GM23338 (cell line): ENCODE data around the gene CMPK1.
"Not testable (repeated sequence)": the region's sequence is repeated elsewhere in the genome, so short reads cannot be mapped to it uniquely, and the experiment has no call there.

Experiments
- CREB1 ChIP-seq: fragments of 250-450 bp; sonication (Bioruptor Pico); IDR thresholded peaks from 2 replicates; pipeline ENCODE4 v1.5.0; 2020; ENCODE audit warnings: low read depth, mild to moderate bottlenecking, moderate library complexity
- EZH2 ChIP-seq: fragments of 200-600 bp; sonication (generic); IDR thresholded peaks from one replicate; pipeline ENCODE4 v1.8.0; 2017; ENCODE audit warnings: antibody characterized with exemption, mild to moderate bottlenecking, low read depth; ENCODE audit not compliant: unreplicated experiment
- EZH2phosphoT487 ChIP-seq: fragments of 200-600 bp; sonication (generic); IDR thresholded peaks from one replicate; pipeline ENCODE4 v1.8.1; 2018; ENCODE audit warnings: antibody characterized with exemption; ENCODE audit not compliant: unreplicated experiment
- JUNB ChIP-seq: IDR thresholded peaks from one replicate; pipeline ENCODE4 v1.6.1; 2016; ENCODE audit warnings: antibody characterized with exemption; ENCODE audit not compliant: unreplicated experiment
- NANOG ChIP-seq: IDR thresholded peaks from 2 replicates; pipeline ENCODE4 v1.6.1; 2016; ENCODE audit warnings: antibody characterized with exemption, borderline replicate concordance
- POLR2AphosphoS5 ChIP-seq: IDR thresholded peaks from 2 replicates; pipeline ENCODE4 v1.6.1; 2016; ENCODE audit warnings: antibody characterized with exemption, low read depth
- STAT1 ChIP-seq: IDR thresholded peaks from one replicate; pipeline ENCODE4 v1.6.1; 2016; ENCODE audit warnings: antibody characterized with exemption; ENCODE audit not compliant: unreplicated experiment
- ZNF331 ChIP-seq: fragments of 250-450 bp; sonication (Bioruptor Pico); IDR thresholded peaks from 2 replicates; pipeline ENCODE4 v1.5.0; 2020; ENCODE audit warnings: low read depth, mild to moderate bottlenecking, moderate library complexity
- TF ChIP-seq, protein P1 (sequence below), 2 experiments: fragments of 200-600 bp in 1 of 2; sonication (generic) in 1 of 2; conservative IDR thresholded peaks; 2 replicates each; pipeline versions ENCODE4 v1.5.1 to v1.6.1; 2016 to 2017; ENCODE audit warnings: antibody characterized with exemption in 2 of 2, low read depth in 2 of 2, mild to moderate bottlenecking in 2 of 2, moderate library complexity in 1 of 2

DNA sequence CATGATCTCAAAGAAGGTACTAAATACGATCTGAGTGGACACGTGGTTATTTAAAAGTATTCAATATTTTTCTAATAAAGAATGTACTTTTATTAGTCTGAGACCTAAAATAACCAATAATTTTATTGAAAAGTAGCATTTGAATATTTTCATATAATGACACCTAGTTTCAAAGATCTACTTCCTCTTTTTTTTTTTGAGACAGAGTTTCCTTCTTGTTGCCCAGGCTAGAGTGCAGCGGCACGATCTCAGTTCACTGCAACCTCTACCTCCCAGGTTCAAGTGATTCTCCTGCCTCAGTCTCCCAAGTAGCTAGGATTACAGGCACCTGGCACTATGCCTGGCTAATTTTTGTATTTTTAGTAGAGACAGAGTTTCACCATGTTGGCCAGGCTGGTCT is 45.5 kb upstream of the CMPK1 start:
- TF ChIP-seq, protein P1, sequence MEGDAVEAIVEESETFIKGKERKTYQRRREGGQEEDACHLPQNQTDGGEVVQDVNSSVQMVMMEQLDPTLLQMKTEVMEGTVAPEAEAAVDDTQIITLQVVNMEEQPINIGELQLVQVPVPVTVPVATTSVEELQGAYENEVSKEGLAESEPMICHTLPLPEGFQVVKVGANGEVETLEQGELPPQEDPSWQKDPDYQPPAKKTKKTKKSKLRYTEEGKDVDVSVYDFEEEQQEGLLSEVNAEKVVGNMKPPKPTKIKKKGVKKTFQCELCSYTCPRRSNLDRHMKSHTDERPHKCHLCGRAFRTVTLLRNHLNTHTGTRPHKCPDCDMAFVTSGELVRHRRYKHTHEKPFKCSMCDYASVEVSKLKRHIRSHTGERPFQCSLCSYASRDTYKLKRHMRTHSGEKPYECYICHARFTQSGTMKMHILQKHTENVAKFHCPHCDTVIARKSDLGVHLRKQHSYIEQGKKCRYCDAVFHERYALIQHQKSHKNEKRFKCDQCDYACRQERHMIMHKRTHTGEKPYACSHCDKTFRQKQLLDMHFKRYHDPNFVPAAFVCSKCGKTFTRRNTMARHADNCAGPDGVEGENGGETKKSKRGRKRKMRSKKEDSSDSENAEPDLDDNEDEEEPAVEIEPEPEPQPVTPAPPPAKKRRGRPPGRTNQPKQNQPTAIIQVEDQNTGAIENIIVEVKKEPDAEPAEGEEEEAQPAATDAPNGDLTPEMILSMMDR (conservative IDR thresholded peaks at IDR 0.05; ENCODE audit: low read depth in 2 of 2), result not testable (repeated sequence)
- not testable (repeated sequence) for TF ChIP-seq POLR2AphosphoS5; EZH2; EZH2phosphoT487; STAT1; CREB1 (CRISPR knock-in tag); NANOG; JUNB; ZNF331
